SW 1271 (cell line): ENCODE data around the gene CTDP1.
"Not testable (repeated sequence)": the region's sequence is repeated elsewhere in the genome, so short reads cannot be mapped to it uniquely, and the experiment has no call there.

Source experiments
- DNase-seq, 2 experiments: peaks; one replicate each; lab custom pipeline; 2025; lab: John Stamatoyannopoulos, UW

The CTDP1 gene

GRCh38 chr18:79702906-79703305 lies 23.3 kb downstream of the CTDP1 start:
- DNase-seq = no peak

DNA sequence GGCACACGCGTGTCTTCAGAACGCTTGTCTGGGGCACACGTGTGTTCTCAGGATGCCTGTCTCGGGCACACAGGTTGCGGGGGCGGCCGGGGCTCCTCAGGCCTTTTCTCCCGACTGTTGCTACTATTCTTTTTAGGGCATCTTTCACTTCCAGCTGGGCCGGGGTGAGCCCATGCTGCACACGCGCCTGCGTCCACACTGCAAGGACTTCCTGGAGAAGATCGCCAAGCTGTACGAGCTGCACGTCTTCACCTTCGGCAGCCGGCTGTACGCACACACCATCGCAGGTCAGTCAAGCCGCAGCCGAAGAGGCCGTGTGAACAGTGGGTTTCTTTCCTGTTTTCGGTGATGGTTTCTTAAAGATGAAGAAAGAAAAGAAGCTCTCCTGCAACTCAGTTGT lies 25.0 kb downstream of the CTDP1 start:
- DNase-seq = no peak

DNA sequence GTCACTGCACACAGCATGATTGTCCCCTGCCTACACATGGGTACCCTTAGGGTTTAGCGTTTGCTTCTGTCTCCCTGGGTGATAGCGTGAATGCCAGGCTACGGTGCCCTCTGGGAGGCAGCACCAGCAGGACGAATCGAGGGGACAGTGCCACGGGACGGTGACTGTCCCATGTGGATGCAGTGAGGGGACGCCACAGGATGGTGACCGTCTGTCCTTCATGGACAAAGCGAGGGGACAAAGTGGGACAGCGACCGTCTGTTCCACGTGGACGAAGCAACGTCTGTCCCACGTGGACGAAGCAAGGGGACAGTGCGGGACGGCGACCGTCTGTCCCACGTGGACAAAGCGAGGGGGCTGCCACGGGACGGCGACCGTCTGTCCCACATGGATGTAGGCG lies 25.7 kb downstream of the CTDP1 start:
- DNase-seq = no peak

- DNase-seq = no peak
Measured at GRCh38 chr18:79706006-79706405, 26.4 kb downstream of the CTDP1 start.

DNA sequence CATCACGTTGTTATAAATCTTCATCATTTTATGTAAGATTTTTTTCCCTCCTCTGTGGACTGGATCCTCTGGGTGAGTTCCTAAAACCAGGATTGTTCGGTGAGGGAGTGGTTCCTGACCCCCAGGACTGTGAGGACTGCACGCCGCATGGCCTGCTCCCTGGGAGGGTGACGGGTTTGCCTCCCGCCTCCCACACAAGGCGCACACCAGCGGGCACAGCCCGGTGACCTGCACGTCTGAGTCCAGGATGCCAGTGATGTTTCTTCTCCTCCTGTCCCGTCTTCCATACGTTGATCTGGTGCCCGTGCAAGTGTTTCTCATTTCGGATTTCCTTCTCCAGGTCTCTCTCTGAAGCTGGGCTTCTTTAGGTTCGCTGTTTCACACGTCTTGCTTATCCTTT lies 27.1 kb downstream of the CTDP1 start:
- no peak for DNase-seq

- DNase-seq = no peak
Measured at GRCh38 chr18:79707239-79707638, 27.6 kb downstream of the CTDP1 start.

GRCh38 chr18:79707671-79708070 lies 28.1 kb downstream of the CTDP1 start:
- no peak for DNase-seq

- no peak for DNase-seq
Measured at GRCh38 chr18:79708412-79708811, 28.8 kb downstream of the CTDP1 start.

DNA sequence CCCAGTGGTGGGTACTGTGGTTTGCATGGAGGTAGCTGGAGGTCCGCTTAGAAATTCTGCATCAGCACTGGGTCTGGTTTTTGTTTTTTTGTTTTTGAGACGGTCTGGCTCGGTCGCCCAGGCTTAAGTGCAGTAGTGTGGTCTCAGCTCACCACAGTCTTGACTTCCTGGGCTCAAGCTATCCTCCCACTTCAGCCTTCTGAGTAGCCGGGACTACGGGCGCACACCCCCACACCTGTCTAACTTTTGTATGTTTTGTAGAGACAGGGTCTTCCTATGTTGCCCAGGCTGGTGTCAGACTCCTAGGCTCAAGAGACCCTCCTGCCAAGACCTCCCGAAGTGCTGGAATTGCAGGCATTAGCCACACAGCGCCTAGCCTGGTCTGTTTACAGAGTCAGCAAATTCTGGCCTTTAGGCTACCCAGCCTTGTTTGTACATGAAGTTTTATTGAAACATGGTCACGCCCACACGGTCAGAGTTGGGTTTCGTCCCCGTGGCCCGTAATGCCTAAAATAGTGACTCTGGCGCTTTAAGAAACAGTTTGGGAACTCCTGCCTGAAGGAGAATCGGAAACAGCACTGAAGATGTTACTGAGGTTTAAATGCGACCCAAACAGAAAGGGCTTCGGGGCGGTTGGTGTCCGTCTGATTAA lies 32.7 kb downstream of the CTDP1 start:
- DNase-seq = no peak

GRCh38 chr18:79713341-79713740 lies 33.7 kb downstream of the CTDP1 start:
- DNase-seq = no peak

- DNase-seq = no peak
Measured at GRCh38 chr18:79714531-79715240, 35.1 kb downstream of the CTDP1 start.

- DNase-seq = no peak
Measured at GRCh38 chr18:79715280-79715679, 35.7 kb downstream of the CTDP1 start.

DNA sequence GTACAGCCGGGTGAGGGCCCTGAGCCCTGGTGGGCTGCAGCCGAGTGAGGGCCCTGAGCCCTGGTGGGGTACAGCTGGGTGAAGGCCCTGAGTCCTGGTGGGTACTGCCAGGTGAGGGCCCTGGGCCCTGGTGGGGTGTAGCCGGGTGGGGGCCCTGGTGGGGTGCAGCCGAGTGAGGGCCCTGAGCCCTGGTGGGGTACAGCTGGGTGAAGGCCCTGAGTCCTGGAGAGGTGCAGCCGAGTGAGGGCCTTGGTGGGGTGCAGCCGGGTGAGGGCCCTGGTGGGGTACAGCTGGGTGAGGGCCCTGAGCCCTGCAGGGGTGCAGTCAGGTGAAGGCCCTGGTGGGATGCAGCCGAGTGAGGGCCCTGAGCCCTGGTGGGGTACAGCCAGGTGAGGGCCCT lies 37.5 kb downstream of the CTDP1 start:
- DNase-seq = no peak

DNA sequence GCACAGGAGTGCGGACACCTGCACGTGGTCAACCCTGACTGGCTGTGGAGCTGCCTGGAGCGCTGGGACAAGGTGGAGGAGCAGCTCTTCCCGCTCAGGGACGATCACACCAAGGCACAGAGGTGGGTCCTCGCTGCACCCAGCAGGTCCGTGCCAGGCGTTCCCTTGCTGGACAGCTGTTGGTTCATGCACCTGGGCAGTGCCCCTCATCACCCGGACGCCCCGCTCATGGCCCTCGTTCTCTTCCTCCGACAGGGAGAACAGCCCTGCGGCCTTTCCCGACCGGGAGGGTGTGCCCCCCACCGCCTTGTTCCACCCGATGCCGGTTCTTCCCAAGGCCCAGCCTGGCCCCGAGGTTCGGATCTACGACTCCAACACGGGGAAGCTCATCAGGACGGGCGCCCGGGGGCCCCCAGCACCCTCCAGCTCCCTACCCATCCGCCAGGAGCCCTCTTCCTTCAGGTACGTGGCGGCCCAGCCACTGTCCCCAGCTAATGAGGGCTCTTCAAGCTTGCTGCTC lies 38.0 kb downstream of the CTDP1 start:
- DNase-seq = no peak

DNA sequence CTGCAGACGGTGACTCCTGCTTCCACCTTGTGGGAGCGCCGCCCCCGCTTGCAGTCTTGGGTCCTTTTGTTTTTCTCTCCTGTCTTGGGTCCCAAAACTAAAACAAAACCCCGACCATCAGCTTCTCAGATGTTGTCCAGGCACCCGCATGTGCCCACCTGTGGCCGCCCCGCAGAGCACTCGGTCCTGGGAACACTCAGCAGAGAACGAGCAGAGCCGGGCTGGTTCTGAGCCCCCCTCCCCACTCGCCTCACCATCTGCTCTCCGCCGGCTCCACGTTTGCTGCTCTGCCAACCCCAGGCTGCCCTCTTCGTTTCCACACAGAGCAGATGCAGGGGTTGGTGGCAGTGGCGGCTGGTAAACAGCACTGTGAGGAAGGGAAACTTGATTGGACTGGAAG lies 38.5 kb downstream of the CTDP1 start:
- no peak for DNase-seq

GRCh38 chr18:79718878-79719477 lies 39.4 kb downstream of the CTDP1 start:
- no peak for DNase-seq

GRCh38 chr18:79719478-79720358 lies 40.1 kb downstream of the CTDP1 start:
- not testable (repeated sequence) for DNase-seq

- no peak for DNase-seq
Measured at GRCh38 chr18:79720359-79720733, 40.7 kb downstream of the CTDP1 start.

DNA sequence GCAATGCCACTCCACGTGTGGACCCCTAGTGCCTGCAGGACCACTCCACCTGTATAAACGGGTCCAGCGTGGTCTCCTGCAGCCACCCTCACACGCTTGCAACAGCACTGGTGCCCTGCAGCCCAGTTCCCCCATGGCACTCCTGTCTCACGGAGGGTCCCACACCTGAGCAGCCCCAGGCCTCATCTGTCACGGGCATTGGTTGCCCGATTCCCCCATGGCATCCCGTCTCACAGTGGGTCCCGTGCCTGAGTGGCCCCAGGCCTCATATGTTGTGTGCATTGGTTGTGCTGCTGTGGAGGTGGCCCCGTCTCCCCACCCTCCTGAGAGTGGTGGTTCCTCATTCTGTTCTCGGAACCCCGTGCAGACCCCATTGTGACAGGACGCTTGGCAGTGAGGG lies 43.4 kb downstream of the CTDP1 start:
- DNase-seq = no peak

- DNase-seq = no peak
Measured at GRCh38 chr18:79723628-79724027, 44.0 kb downstream of the CTDP1 start.

DNA sequence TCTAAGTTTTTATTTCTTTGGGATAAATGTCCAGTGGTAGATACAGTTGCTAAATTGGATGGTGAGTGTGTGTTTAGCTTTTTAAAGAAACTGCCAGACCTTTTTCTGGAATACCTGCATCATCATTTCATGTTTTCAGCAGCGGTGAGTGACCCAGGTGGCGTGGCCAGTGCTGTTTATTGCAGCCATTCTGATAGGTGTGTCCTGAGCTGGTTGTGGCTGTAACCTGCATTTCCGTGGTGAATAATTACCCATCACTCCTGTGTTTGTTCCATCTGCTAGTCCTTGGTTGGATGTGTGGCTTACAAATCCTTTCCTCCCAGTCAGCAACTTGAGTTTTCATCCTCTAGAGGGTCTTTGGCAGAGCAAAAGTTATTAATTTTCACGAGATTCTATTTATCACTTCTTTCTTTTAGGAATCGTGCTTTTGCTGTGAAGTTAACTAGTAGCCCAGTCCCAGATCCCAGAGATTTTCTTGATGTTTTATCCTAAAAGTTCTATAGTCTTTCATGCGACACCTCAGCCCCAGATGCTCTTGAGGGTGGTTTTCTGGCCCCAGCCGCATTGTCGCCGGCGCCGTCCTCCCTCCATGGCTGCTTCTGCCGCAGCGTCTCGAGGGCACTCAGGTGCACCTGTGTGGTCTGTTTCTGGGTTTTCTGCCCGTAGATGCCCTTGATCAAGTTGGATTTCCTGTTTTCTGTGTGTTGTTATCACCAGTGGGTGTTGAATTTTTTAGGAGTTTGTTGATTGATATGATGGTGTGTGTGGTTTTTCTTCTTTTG lies 44.9 kb downstream of the CTDP1 start:
- no peak for DNase-seq

- DNase-seq = no peak
Measured at GRCh38 chr18:79725486-79725885, 45.9 kb downstream of the CTDP1 start.
